ENCODE data around the gene MCOLN1.

DNA sequence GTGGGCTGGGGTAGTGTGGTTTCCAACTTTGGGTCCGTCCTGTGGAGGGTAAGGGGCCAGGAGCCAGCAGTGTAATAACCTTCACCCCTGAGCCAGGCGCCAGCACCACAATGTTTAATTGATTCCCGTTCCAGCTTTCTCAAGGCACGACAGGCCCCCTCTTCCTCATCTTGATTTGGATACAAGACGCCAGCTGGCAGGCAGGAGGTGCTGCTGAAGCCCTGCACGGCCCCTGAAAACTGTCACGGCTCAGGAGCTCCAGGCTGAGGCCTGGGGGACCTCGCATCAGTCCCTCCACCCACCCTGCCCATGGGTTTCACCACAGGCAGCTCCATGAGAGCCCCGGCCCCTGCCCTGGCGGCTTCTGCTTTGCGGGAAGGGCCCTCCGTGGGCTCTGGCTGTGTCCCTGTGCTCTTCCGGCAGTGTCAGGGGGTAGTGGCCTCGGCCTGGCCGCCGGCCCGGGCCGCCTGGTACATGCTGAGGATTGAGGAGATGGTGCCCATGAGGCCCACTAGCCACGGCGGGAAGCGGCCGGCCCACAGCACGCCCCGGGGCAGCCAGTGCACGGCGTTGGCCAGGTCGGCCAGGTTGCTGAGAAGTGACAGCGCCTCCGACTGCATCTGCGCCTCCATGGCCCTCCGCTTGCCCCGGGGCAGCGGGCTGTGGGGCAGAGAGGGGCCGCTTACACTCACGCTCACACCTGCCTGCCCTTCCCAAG is 45.5 kb upstream of the MCOLN1 start:
- no peak for TF ChIP-seq TEAD4 (IDR thresholded peaks at IDR 0.05; ENCODE audit: borderline replicate concordance, insufficient read depth)
- no peak for TF ChIP-seq TAF1 (IDR thresholded peaks at IDR 0.05; ENCODE audit: borderline replicate concordance, low read depth, low read length)
- TF ChIP-seq CTCF (IDR thresholded peaks at IDR 0.05) = no peak
- TF ChIP-seq YY1 (IDR thresholded peaks at IDR 0.05; ENCODE audit: low read depth) = no peak
- TF ChIP-seq EP300 (IDR thresholded peaks at IDR 0.05; ENCODE audit: borderline replicate concordance in 1 of 2, low read depth in 1 of 2, low read length in 1 of 2) = no peak
- no peak for TF ChIP-seq TCF12 (IDR thresholded peaks at IDR 0.05)
- no peak for TF ChIP-seq MXI1 (IDR thresholded peaks at IDR 0.05; ENCODE audit: low read depth, low read length)
- no peak for TF ChIP-seq SIN3A (IDR thresholded peaks at IDR 0.05; ENCODE audit: borderline replicate concordance, low read depth, low read length)
- TF ChIP-seq, protein P1, sequence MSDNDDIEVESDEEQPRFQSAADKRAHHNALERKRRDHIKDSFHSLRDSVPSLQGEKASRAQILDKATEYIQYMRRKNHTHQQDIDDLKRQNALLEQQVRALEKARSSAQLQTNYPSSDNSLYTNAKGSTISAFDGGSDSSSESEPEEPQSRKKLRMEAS (IDR thresholded peaks at IDR 0.05; ENCODE audit: low read depth) = no peak
- no peak for TF ChIP-seq GABPA (IDR thresholded peaks at IDR 0.05; ENCODE audit: low read depth)
- TF ChIP-seq REST (IDR thresholded peaks at IDR 0.05; ENCODE audit: low read depth, low read length) = no peak
- no peak for TF ChIP-seq POLR2AphosphoS5 (IDR thresholded peaks at IDR 0.05; ENCODE audit: low read depth, low read length)
- no peak for TF ChIP-seq RCOR1 (IDR thresholded peaks at IDR 0.05; ENCODE audit: low read length)
- no peak for TF ChIP-seq CHD2 (IDR thresholded peaks at IDR 0.05; ENCODE audit: low read length, partially characterized antibody)

All from SK-N-SH (cell line).